Activated gamma-delta T cell treated with anti-CD3 and anti-CD28 coated beads, Interleukin-2, amount 50 U/mL, for 16 hours (primary cell): Measurements from ENCODE around the gene FGD2.

Source experiments
- DNase-seq: peaks from one replicate; pipeline ENCODE4 v3.0.0-alpha.2; 2020; ENCODE audit warnings: low read depth

The FGD2 gene

DNA sequence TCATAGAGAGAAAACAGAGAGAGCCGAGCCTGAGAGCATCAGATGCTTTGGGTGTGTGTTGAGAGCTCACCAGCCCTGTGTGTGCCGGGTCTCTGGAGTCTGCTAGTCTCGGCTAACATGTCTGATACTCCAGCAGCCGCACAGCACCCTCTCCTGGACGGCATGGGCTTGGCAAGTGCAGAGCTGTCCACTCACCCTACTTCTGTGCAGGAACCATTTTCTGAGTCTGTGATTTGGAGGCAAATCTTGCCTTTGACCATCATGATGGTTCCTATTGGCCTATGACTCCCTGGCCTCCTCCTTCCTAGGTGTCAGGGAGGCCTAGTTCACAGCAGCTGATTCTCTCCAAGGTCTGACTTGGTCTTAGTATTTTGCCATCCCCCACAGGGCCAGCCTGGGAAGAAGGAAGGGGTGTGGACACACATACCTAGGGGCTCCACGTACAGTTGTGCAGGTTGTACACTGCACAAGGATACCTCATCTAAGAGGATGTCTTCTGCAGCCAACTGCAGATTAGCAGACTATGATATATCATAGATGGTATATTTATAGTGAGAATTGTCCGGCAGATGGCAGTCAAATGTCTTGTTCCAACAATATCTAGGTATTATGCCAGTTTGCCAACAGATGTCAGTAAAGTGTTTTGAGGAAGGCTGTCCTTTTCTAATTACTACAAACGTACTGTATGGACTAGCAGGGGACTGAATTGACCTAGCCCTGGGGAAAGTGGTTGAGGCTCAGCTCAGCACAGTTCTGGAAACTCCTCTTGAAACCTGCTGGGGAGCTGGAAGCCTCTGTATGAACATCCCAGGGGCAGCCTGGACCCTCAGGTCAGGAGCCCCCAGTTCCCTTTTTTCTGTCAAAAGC lies 13.0 kb downstream of the FGD2 start:
- DNase-seq = peak; percentile 80

DNA sequence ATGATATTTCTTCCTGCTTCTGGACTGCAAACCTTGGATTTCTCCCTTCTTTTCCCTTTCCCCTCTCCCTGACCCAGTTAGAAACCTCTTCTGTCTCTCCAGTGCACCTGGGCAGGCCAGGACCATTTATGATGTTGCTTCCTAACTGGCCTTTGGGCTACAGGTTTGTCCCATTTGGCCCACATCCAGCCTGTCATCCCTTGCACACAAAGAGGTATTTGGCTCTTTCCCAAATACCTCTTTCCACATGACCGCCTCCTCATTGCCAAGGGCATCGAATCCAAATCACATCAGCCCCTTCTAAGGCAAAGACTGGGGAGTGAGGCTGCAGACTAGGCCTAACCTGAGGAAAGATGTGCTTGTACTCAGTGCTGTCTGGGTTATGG lies 13.6 kb downstream of the FGD2 start:
- no peak for DNase-seq

DNA sequence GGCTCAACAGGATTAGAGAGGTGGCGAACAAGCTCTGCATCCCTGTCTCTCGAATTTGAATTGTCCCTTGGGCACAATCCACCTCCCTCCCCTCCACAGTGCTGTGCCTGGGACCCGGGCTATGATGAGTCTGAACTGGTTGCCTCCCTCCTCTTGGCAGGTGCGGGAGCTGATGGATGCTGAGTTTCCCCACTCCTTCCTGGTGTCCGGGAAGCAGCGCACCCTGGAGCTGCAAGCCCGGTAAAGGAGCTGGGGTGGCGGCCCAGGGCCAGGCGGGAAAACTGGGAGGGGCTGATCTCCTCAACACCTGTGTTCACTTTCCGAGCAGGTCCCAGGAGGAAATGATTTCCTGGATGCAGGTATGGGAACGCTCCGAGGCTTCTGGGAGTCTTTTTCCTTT lies 14.9 kb downstream of the FGD2 start:
- no peak for DNase-seq

DNA sequence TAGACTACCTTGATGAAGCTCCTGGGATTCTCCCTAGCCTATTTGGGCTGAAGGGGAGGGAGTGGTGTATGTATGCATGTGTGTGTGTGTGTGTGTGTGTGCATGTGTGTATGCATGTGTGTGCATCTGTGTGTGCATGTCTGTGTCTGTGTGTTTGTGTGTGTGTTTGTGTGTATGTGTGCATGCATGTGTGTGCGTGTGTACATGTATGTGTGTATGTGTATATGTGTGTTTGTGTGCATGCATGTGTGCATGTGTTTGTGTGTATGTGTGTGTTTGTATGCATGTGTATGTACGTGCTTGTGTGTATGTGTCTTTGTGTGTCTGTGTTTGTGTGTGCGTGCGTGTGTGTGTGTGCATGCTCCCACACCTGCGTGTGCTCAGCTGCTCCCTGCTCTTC lies 15.4 kb downstream of the FGD2 start:
- no peak for DNase-seq

DNA sequence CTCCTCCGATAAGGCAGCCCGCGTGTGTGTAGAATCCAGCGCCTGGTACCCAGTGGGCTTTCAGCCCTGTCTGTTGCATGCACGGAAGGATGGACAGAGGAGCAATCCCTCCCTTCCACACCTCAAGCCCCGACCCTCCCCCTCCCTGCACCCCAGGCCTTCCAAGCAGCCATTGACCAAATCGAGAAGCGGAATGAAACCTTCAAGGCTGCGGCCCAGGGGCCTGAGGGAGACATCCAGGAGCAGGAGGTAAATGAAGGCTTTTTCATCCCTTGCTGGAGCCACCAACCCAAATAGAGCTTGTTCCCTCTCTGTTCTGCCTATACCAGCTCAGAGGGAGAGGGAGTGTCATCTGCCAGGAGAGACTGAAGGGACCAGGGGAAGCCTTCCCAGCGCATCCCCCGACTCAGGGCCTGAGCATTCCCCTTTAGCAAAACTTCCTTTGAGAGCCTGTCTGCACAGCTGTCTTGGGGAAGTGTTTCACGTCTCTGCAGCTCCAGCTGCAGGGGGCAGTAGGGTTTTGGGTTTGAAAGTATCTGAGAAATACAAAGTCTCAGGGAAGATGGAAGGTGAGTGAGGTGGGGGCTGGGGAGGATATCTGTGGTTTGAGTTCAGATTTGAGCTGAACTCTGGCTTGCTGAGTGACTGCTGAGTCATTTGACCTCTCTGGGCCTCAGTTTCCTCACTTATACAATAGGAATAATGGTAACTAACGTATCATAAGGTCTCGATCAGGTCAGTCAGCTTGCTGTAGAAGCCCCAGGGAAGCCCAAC lies 16.1 kb downstream of the FGD2 start:
- peak; percentile 56 for DNase-seq

DNA sequence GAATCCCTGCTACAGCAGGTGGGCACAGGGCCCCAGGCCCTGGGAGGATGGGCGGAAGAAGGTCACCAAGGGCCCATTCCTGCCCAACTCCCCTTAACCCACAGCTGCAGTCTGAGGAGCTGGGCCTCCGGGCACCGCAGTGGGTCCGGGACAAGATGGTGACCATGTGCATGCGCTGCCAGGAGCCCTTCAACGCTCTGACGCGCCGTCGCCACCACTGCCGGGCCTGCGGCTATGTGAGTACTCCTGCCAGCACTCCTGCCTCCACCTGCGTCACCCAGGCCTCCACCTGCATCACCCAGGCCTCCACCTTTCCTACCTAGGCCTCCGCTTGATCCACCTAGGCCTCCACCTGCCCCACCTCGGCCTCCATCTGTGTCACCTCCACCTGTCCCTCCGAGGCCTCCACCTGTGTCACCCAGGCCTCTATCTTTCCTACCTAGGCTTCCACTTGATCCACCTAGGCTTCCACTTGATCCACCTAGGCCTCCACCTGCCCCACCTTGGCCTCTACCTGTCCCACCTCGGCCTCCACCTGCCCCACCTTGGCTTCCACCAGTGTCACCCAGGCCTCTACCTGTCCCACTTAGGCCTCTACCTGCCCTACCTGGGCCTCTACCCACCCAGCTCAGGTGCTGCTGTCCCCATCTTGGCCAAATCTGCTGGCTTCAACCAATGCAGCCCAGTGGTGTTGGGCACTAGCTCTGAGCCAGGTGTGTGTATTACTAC lies 16.8 kb downstream of the FGD2 start:
- no peak for DNase-seq

DNA sequence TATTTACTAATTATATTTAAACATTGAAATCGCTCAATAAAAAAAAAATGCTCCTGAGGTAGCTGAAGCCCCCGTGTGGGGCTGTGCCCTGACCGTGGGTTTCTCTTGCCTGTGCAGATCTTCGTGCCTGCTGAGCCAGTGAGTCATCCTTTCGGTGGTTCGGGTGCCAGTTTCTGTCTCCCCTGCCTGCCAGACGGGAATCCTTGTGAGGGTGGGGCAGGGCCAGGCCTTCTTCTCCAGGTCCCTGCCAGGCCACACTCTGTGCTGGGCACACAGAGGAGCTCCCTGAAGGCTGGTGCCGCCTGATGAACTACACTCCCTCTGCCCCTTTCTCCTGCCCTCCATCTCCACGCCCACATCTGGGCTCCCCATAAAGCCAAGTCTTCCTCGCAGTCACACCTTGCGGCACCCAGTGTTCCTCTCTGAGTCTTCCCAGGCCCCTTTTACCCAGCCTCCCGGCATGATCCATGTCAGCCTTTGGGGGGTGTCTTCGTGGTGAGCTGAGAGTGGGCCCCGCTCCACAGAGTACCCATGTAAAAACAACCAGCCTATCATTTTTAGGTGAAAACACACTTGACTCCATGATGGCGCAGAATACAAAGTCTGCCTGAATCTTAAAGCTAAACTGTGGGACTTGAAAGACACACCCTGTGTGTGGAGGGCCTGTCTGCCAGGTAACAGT lies 19.3 kb downstream of the FGD2 start:
- no peak for DNase-seq

DNA sequence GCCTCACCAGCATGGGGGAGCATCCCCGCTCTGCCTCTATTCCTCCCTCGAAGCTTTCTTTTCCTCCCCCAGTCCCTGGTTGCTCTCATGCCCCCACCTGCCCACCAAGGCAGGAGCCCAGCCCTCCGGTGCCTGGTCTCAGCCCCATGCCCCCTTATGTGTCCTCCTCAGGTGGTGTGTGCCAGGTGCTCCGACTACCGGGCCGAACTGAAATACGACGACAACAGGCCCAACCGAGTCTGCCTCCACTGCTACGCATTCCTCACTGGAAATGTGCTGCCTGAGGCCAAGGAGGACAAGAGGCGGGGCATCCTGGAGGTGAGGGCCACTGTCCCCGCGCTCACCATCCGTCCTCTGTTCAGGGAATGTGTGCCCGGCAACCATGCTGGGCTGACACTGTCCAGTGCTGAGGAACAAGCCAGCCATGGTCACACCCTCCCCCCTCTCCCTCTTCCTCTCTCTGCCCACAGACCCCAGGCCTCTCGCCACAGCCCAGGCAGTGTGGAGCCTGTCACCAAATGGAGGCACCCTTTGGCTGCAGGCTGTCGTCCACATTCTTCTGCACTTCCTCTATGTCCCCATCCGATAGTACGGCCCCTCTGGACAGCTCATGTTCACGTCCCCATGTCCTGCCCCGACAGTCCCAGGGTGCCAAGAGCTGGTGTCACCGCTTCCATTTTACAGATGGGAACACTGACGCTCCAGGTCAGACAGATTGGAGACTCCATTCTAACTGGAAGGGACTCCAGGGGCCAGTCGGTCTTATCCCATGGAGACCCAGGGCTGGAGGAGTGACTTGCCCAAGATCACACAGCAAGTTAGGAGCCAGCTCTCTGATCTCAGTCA lies 20.4 kb downstream of the FGD2 start:
- DNase-seq = no peak

DNA sequence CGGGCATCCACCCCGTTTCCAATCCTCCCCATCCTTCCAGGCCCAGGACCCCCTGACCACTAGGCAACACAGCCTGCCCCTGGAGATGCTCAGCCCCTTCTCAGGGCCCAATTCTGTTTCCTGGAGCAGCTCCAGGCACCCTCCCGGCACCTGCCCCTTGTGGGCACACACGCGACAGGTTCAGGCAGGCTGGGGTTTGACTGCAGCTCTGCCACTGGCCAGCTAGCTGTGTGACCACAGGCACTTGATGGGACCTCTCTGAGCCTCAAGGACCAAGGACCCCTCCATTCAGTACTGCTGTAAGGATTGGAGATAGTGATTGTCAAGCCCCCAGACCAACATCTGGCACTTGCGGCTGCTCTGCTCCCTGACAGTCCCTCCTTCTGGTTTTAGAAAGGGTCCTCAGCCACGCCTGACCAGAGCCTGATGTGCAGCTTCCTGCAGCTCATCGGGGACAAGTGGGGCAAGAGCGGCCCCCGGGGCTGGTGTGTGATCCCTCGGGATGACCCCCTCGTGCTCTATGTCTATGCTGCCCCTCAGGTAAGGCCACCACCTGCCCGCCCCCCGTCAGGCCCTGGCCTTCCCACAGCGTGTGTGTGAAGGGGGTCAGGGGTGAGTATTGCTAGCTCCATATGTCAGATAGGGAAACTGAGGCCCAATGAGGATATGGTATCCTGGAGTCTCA lies 21.7 kb downstream of the FGD2 start:
- no peak for DNase-seq

DNA sequence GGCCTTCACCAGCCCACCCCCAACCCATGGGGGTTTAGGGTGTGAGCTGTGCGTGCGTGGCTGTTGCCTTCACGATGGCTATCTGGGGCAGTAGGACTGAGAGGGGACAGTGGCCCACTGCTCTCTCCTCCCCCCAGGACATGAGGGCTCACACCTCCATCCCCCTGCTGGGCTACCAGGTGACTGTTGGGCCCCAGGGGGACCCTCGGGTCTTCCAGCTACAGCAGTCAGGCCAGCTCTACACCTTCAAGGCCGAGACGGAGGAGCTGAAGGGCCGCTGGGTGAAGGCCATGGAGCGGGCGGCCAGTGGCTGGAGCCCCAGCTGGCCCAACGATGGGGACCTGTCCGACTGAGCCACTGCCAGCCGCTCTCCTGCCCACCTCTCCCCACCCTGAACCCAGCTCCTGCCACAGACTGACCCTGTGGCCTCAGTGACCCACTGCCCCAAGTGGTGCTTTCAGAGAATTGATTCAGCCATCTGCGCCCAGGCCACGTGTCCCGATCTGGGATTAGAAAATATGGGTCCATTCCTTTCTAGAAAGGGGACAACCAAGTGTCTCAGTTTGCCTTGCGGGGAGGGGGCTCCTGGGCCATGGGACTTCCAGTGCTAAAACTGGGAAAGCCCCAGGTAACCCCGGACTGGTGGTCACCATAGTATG lies 22.5 kb downstream of the FGD2 start:
- no peak for DNase-seq

DNA sequence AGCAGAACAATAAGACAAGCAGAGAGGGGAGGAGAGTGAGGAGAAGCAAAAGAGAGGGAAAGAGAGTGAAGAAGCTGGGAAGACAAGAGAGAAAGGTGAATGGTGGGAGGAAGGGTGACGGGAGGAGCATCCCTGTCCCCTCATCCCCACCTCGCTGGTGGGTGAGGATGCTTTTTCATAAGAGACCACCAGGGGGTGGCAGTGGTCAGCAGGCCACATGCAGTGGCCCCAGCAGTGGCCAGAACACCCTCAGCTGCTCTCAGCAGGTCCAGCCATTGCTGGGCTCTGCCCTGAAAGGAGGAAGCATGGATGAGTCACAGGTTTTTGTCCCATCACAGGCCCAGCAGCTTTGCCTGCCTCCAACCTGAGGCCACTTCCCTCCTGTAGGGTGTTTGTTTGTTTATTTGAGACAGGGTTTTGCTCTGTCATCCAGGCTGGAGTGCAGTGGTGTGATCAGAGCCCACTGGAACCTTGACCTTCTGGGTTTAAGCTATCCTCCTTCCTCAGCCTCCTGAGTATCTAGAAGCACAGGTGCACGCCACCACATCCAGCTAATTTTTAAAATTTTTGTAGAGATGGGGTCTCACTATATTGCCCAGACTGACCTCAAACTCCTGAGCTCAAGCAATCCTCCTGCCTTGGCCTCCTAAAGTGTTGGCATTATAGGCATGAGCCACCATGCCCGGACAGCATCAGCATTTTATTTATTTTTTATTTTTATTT lies 24.0 kb downstream of the FGD2 start:
- no peak for DNase-seq

DNA sequence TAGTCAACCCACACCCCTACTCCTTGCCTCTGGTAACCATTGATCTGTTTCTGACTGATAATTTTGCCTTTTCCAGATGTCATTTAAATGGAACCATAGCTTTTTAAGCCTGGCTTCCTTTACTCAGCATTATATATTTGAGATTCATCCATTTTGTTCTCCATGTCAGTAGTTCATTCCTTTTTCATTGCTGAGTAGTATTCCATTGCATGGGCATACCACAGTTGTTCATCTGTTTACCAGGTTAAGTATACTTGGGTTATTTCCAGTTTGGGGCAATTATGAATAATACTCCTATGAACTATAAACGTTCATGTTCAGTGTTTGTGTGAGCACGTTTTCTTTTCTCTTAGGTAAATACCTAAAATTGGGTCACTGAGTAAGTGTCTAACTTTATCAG lies 25.1 kb downstream of the FGD2 start:
- DNase-seq = no peak

DNA sequence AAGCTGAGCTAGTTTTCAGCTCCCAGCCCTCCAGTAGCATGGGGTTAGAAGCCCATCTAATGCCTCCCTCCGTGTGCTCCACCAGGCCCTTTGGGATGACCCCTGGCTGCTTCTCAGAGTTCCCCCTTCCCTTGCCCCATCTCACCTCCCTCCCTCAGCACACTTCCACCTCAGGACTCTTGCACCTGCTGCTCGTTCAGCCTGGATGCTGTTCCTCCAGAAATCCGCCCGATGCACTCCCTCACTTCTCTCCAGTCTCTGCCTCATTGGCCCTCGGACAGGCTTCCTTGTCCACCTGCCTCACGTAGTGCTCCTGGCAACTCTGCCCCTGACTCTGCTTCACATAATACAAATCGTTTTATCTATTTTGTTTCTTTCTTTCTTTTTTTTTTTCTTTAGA lies 26.8 kb downstream of the FGD2 start:
- no peak for DNase-seq

DNA sequence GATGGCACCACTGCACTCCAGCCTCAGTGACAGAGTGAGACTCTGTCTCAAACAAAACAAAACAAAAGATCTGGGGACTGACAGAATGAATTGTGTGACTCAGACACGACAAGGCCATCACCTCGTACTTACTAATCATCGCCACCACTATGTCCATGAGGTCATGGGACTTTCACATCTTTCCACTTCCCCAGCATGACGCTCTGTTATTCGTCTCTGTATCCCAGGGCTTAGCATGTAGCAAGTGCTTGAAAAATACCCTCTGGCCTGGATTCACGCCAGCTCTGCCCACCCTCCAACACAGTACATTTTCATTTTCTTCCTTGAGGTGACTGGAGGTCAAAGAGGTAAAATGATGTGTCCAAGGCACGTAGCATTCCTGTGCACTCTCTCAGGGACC lies 27.8 kb downstream of the FGD2 start:
- DNase-seq = peak; percentile 34

DNA sequence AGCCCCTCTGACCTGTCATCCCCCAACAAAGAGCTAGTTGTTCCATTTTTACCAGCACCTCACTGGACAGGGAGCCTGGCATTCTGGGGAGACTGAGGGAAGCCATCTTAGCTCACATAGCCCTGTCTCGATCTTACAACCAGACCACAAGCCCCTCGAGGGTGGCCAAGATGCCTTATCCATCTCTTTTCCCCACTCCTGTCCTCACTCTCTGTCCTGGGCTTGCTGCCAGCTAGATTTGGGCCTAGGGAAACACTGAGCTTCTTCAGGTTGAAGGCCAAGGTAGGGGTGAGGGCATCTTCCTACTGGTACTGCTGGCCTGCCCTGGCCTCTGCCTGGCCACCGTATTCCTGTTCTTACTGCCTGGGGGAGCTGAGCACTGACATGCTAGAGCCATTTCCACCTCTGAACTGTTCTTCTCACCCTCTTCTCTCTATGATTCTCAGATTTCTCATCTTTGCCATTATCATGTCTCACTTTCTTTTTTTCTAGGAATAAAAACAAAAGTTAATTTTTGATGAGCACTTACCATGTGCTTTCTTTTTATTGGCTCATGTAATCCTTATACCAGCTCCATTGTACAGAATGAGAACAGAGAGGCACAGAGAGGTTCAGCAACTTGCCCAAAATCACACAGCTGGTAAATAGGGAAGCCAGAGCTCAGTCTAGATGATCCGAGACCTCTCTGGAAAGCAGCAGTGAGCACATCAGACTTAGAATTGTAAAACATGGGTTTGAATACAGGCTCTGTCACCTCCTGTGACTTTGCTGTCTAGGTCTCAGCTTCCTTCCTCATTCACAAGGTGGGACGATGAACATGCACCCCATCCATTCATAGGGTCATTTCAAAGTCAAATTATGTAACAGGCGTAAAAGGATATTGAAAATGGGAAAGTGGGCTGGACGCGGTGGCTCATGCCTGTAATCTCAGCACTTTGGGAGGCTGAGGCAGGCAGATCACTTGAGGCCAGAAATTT lies 28.7 kb downstream of the FGD2 start:
- no peak for DNase-seq

DNA sequence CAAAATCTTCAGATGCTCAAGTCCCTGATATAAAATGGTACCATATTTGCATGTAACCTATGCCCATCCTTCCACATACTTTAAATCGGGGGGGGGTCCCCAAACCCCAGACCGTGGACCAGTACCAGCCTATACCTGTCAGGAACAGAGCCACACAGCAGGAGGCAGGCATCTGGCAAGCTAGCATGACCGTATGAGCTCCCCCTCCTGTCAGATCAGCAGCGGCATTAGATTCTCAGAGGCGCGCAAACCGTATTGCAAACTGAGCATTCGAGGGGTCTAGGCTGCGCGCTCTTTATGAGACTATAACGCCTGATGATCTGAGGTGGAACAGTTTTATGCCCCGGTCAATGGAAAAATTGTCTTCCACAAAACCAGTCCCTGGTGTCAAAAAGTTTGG lies 30.7 kb downstream of the FGD2 start:
- DNase-seq = no peak

DNA sequence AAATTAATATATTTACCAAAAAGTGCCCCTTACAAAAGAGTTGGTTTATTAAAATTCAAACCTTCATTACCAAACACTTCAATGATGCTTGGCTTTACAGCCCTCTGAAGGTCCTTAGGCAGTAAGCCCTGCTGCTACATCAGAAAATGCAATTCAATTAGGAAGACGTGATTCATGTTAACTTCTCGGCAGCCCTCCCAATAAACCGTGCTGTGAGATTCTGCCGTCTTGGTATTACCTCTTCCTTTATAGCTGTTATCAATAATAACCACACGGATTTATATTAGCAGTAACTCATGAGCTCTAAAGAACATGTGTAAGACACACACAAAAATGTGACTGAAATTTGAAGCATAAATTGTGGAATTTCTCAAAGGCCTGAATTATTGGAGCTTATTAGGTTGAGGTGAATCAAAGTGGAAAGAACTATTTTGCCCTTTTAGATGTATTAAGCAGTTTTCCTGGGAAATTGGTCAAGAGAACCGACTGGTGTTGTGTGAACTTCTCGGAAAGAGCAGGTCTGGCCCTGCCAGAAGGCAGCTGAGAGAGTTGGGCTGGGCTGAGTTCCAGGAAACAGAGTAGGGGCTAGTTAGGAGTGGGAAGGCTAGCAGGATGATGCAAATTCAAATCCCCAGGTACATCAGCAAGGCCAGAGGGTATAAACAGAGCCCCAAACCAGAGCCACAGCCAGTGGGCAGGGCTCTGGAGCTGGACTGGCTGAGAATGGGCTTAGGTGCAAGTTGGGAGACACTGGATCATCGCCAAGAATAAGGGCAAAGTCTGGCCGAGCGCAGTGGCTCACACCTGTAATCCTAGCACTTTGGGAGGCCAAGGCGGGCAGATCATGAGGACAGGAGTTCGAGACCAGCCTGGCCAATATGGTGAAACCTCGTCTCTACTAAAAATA lies 33.1 kb downstream of the FGD2 start:
- no peak for DNase-seq
